T47D (cell line): ENCODE measurements around the gene U2AF1L4.
A peak's percentile ranks its signal among the peaks of the same experiment; 100 is the strongest.

Experiments used
- DNase-seq, 2 experiments: peaks; one replicate each; pipeline versions ENCODE4 v3.0.0 to v3.0.0-alpha.2; 2011 to 2012; ENCODE audit warnings: low read depth in 1 of 2, low spot score in 1 of 2
- JUND ChIP-seq: IDR thresholded peaks from 2 replicates; pipeline ENCODE4 v1.6.1; 2012; ENCODE audit warnings: low read depth
- in situ Hi-C: cut with HindIII; loops from 2 replicates; pipeline ENCODE4 v1.10.0; 2016; ENCODE audit warnings: low sequenced_read_pairs, low pct_unique_long_range_greater_than_20kb

The U2AF1L4 gene

GRCh38 chr19:35693835-35694599, 51.2 kb downstream of the U2AF1L4 start:
- TF ChIP-seq JUND = no peak
- DNase-seq = peak; percentile 43 to 93
- in situ Hi-C loops = no loop called here

- no peak for DNase-seq
- in situ Hi-C loops = no loop called here
- no peak for TF ChIP-seq JUND
Measured at GRCh38 chr19:35693422-35693821, 51.8 kb downstream of the U2AF1L4 start.
